ENCODE results near the gene KLHL29. TPM values are rescaled to one million over a fixed set of nuclear protein-coding genes. Genes with fewer than 3 reads are reported as not detected.

Gene KLHL29
- total RNA-seq, 1 experiment from 2014 or later, result 12.2 TPM

DNA sequence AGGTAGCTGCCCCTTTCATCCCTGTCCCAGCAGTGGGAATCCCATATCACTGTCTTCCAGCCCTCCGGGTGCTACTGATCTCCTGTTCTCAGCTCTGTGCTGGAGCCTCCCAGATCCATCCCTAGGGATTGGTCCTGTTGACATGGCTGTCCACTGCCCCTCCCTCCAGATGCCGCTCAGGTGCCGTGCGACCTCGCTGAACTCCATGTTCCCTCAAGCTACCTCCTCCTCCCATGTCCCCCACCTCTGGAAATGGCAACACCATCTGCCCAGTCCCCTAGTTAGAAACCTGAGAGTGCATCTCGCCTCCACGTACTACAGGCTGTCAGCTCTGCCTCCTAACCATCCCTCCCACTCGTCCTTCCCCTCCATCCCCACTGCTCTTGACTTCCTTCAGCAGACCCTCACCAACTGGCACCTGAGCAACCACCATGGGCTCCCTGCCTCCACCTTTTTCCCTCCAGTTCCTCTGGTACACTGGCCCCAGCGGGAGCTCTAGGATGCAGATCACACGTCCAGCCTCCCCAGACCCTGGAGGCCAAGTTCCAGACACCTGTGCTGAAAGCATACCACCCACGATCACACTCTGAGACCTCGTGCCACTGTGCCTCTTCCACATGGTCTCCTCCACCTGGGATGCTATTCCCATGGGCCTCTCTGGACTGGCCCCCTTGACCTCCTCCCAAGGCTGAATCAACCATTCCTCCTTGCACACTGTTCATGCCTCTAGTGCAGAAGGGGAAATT, 106.8 kb downstream of the KLHL29 start:
- no peaks in the 10 kb centered on the region for H3K9me3 ChIP-seq (ENCODE audit: low read depth, low read length, poor library complexity, severe bottlenecking)
- no peaks in the 10 kb centered on the region for H3K27me3 ChIP-seq (replicated peaks; ENCODE audit: insufficient read depth, low read depth, low read length, poor library complexity)
- H3K27ac ChIP-seq (ENCODE audit: low read depth, low read length, poor library complexity, severe bottlenecking), result no peak overlapping the region
- no TSS peak for BruUV-seq (replicated peaks)
- ChIA-PET POLR2A (ENCODE audit: low non-redundant PET) (no interaction called here), CTCF (no interaction called here)
- no peak overlapping the region for H3K4me3 ChIP-seq (ENCODE audit: low read depth, low read length, poor library complexity, severe bottlenecking)
- intact Hi-C loops (cut with micrococcal nuclease; ENCODE audit: unreplicated experiment), result no loop called here
- TF ChIP-seq EZH2 (IDR thresholded peaks at IDR 0.05; ENCODE audit: borderline replicate concordance, low read depth, low read length, poor library complexity, severe bottlenecking), result no peak
- TF ChIP-seq, protein P1, sequence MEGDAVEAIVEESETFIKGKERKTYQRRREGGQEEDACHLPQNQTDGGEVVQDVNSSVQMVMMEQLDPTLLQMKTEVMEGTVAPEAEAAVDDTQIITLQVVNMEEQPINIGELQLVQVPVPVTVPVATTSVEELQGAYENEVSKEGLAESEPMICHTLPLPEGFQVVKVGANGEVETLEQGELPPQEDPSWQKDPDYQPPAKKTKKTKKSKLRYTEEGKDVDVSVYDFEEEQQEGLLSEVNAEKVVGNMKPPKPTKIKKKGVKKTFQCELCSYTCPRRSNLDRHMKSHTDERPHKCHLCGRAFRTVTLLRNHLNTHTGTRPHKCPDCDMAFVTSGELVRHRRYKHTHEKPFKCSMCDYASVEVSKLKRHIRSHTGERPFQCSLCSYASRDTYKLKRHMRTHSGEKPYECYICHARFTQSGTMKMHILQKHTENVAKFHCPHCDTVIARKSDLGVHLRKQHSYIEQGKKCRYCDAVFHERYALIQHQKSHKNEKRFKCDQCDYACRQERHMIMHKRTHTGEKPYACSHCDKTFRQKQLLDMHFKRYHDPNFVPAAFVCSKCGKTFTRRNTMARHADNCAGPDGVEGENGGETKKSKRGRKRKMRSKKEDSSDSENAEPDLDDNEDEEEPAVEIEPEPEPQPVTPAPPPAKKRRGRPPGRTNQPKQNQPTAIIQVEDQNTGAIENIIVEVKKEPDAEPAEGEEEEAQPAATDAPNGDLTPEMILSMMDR (conservative IDR thresholded peaks at IDR 0.05; ENCODE audit: low read depth, low read length), result no peak
- no peaks in the 10 kb centered on the region for H3K36me3 ChIP-seq (ENCODE audit: insufficient read depth, low read length, poor library complexity, severe bottlenecking)
- H3K4me1 ChIP-seq (ENCODE audit: insufficient read depth, low read length, poor library complexity, severe bottlenecking), result peaks cover 21% of the 10 kb centered on the region
- DNase-seq (ENCODE audit: low spot score), result no peak

DNA sequence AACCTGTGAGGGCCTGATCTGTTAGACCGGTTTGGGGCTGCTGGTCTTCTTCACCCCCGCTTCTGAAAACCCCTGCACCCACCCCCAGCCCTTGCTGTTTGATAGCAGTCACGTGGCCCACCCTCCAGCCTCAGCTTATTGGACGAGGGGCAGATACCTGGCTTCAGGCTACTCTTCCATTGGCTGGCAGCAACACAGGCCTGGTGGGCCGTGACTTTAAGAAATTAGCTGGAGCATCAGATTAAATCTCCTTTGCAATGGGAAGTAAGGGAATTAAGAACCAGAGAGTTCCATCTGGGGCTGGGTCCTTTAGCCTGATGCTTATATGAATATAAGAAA, 107.3 kb downstream of the KLHL29 start:
- Histone ChIP-seq H3K36me3 (ENCODE audit: insufficient read depth, low read length, poor library complexity, severe bottlenecking) (no peaks in the 10 kb centered on the region), H3K27ac (ENCODE audit: low read depth, low read length, poor library complexity, severe bottlenecking) (no peak overlapping the region), H3K4me3 (ENCODE audit: low read depth, low read length, poor library complexity, severe bottlenecking) (no peak overlapping the region), H3K27me3 (replicated peaks; ENCODE audit: insufficient read depth, low read depth, low read length, poor library complexity) (no peaks in the 10 kb centered on the region), H3K4me1 (ENCODE audit: insufficient read depth, low read length, poor library complexity, severe bottlenecking) (peaks cover 26% of the 10 kb centered on the region), H3K9me3 (ENCODE audit: low read depth, low read length, poor library complexity, severe bottlenecking) (no peaks in the 10 kb centered on the region)
- BruUV-seq (replicated peaks), result no TSS peak
- TF ChIP-seq EZH2 (IDR thresholded peaks at IDR 0.05; ENCODE audit: borderline replicate concordance, low read depth, low read length, poor library complexity, severe bottlenecking), result no peak
- TF ChIP-seq, protein P1 (conservative IDR thresholded peaks at IDR 0.05; ENCODE audit: low read depth, low read length), result no peak
- ChIA-PET POLR2A (ENCODE audit: low non-redundant PET) (no interaction called here), CTCF (no interaction called here)
- intact Hi-C loops (cut with micrococcal nuclease; ENCODE audit: unreplicated experiment), result no loop called here
- DNase-seq (ENCODE audit: low spot score), result no peak

DNA sequence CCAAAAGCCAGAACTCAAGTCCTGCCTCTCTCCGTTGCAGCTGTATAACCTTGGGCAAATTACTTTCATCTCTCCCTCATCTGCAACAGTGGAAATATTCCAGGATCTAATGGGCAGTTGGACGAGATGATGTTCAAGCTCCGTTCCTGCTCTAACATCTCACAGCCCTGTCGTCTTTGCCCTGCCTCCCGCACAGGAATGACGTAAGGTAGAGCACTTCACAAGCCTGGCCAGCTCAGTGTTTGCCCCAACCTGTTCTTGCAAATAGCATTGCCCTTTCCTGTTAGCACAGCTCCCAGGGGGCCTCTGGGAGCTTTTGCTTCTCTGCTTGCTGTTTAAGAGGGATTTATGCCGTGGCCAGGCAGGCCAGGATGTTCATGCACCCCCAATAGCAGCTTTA, 107.9 kb downstream of the KLHL29 start:
- no peak for TF ChIP-seq EZH2 (IDR thresholded peaks at IDR 0.05; ENCODE audit: borderline replicate concordance, low read depth, low read length, poor library complexity, severe bottlenecking)
- TF ChIP-seq, protein P1 (conservative IDR thresholded peaks at IDR 0.05; ENCODE audit: low read depth, low read length), result no peak
- CTCF ChIA-PET, result no interaction called here
- Histone ChIP-seq H3K27me3 (replicated peaks; ENCODE audit: insufficient read depth, low read depth, low read length, poor library complexity) (no peaks in the 10 kb centered on the region), H3K4me3 (ENCODE audit: low read depth, low read length, poor library complexity, severe bottlenecking) (no peak overlapping the region), H3K36me3 (ENCODE audit: insufficient read depth, low read length, poor library complexity, severe bottlenecking) (no peaks in the 10 kb centered on the region), H3K27ac (ENCODE audit: low read depth, low read length, poor library complexity, severe bottlenecking) (no peak overlapping the region), H3K4me1 (ENCODE audit: insufficient read depth, low read length, poor library complexity, severe bottlenecking) (peaks cover 31% of the 10 kb centered on the region), H3K9me3 (ENCODE audit: low read depth, low read length, poor library complexity, severe bottlenecking) (no peaks in the 10 kb centered on the region)
- POLR2A ChIA-PET (ENCODE audit: low non-redundant PET), result no interaction called here
- peak; percentile 18 for DNase-seq (ENCODE audit: low spot score)
- BruUV-seq (replicated peaks), result no TSS peak
- intact Hi-C loops (cut with micrococcal nuclease; ENCODE audit: unreplicated experiment), result no loop called here
